ENCODE measurements around the gene PRKN.

- TF ChIP-seq CTCF (IDR thresholded peaks at IDR 0.05; ENCODE audit: low read depth, low read length) (no peak), EZH2phosphoT487 (IDR thresholded peaks at IDR 0.05; ENCODE audit: low read depth) (no peak)
These were observed 884.5 kb downstream of the PRKN start for GRCh38 chr6:161843066-161843465.

Measured in OCI-LY3 (cell line).